Peyer's patch (tissue), 4 donors: ENCODE data around the gene PXDN.

Source experiments
- CTCF ChIP-seq, 6 experiments: fragments of 450-650 bp in 4 of 6; fragments of 200-600 bp in 2 of 6; sonication (generic) in 1 of 6; IDR thresholded peaks; one replicate each; pipeline ENCODE4 v1.5.1; 2017 to 2019; ENCODE audit warnings: antibody characterized with exemption in 6 of 6, mild to moderate bottlenecking in 3 of 6, moderate library complexity in 1 of 6
- POLR2A ChIP-seq, 2 donors: fragments of 450-650 bp; IDR thresholded peaks; one replicate each; pipeline ENCODE4 v1.5.1; 2017; ENCODE audit warnings: antibody characterized with exemption in 2 of 2, mild to moderate bottlenecking in 2 of 2, moderate library complexity in 2 of 2

- TF ChIP-seq CTCF (IDR thresholded peaks at IDR 0.05) = no peak
- no peak for TF ChIP-seq POLR2A (IDR thresholded peaks at IDR 0.05)
Observed at GRCh38 chr2:1584691-1585485, 159.4 kb downstream of the PXDN start.
